Fibroblast of skin of back (primary cell): ENCODE results near the gene TRIB2.

Source experiments
- DNase-seq: peaks from one replicate; pipeline ENCODE4 v3.0.0-alpha.2; 2013

TRIB2 gene

DNA sequence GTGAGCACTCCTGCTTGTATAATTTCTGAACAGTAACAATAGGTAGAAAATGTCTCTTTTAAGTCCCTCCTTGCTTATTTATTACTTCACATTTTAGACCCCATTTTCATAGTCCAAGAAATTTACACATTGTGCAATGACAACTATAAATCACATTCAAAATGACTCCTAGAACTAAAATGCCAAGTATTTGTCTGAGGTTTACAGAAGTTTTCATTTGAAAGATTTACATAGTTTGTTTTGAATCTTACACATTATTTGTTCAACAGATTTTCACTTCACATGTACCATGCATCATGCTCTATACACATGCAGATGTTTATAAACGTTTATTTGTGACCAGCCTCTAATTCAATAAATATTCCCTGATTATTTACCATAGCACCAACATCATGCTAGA lies 15.7 kb upstream of the TRIB2 start:
- DNase-seq = peak; percentile 83

GRCh38 chr2:12701786-12702167 lies 15.0 kb upstream of the TRIB2 start:
- DNase-seq = no peak

GRCh38 chr2:12702168-12703121 lies 14.3 kb upstream of the TRIB2 start:
- DNase-seq = peak; percentile 94

DNA sequence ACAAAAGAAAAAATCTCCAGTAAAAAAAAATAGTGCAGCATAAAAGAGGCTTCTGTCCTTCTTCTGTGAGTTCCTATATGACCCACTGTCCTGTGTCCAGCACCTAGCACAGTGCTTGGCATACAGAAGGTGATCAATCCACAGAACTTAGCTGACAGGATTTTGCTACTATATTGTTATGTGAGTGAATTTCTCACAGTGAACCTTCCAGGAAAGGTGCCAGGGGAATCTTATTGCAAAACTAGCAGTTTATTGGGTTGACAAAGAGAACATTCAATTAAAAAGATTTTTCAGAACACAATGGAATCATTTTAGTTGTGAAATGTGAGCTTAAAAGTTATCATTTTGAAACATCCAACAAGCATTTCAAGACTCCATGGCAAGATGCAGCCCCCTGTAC lies 12.4 kb upstream of the TRIB2 start:
- DNase-seq = no peak

DNA sequence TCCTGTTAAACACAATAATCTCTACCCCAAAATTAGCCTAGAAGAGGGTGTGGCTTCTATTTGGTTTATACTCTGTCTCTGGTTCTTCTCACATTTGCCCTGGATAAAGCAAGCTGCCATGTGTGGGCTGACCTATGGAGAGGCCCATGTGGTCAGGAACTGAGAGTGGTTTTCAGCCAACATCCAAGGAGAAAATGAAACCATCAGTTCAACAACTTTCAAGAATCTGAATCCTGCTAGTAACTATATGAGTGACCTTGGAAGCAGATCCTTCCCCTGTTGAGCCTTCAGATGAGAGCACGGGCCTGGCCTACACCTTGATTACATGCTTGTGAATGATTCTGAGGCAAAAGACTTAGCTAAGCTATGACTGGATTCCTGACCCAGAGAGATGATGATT lies 11.5 kb upstream of the TRIB2 start:
- no peak for DNase-seq

DNA sequence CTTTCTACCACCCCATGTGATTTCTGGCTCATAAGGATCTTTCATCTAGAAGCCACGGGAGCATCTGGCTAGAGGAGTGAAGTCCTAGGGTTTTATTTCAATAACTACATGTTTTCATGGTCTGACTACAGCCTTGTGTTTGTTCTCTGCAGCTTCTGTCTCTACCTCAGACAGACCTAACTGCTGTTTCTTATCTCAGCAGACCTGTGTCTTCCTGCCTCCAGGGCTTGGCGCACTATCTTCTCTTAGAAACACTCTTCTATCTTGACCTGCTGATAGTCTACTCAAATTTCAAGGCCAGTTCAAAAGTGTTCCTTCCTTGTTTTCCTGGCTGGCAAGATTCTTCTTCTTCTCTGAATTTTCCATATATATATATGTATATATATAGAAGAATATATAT lies 11.0 kb upstream of the TRIB2 start:
- DNase-seq = no peak

DNA sequence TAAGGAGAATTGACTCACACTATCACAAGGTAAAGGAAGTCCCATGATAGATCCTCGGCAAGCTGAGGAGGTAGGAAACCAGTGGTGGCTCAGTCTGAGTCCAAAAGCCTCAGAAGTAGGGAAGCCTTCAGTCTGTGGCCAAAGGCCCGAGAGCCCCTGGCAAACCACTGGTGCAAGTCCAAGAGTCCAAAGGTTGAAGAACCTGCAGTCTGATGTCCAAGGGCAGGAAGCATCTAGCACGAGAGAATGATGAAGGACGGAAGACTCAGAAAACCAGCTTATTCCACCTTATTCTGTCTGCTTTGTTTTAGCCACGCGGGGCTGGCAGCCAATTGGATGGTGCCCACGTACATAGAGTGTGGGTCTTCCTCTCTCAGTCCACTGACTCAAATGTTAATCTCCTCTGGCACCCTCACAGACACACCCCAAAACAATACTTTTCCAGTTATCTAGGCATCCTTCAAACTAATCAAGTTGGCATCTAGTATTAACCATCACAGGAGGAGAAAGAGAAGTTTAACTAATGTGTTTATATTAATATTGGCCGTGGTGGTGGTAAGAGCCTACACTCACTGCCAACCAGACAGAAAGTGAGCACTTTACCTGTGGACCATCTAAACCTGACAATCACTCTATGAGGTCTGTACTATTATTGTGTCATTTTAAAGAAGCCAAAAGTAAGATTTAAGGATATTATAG lies 8.1 kb upstream of the TRIB2 start:
- DNase-seq = no peak

GRCh38 chr2:12709207-12709522 lies 7.6 kb upstream of the TRIB2 start:
- no peak for DNase-seq

DNA sequence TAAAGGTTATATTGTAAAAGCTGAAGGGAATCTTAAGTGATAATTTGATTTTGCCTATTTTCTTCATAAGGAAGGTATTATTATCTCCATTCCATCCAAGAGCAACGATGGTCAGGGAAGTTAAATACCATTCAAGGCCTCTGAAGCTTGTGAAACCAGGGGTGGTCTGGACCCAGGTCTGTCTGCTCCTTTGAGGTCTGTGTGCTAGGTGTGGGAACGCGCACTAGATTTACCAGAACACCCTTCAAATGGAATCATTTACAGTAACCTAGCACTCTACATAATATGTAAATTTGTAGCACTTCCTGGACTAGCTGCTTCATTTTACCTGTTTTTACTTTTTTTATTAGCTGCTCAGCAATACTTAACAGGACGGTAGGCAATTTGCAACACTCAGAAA lies 6.4 kb upstream of the TRIB2 start:
- no peak for DNase-seq

DNA sequence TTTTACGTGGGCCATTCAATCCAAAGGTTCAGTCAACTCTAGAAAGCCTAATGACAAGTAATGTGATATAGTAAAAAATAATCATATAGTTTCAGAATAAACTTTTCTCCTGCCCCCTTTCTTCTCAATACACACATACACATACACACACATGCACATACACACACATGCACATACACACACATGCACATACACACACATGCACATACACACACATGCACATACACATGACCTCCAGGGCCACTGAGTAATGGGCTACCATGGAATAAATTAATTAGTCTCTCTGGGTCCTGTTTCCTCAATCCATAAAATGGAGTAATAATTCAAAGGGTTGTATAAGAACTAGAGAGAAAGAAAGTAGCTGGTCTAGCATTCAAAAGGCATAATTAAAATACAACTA lies 5.4 kb upstream of the TRIB2 start:
- DNase-seq = no peak

DNA sequence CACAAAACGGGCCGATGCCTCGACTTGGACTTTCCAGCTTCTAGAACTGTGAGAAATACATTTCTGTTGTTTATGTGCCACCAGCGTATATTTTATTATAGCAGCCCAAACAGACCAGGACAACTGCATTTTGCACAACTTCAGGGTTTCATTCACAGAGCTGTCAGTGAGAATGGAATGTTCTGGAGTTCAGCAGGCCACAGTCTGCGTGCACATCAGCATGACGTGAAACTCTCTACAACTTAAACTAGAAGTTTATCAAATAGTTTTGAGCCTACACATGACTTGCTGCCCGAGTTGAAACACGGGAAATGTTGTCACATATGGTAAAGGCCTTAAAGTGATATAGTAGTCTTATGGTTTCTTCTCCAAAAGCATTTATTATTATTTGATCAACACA lies 3.9 kb upstream of the TRIB2 start:
- DNase-seq = peak; percentile 52

GRCh38 chr2:12714391-12715221 lies 2.1 kb upstream of the TRIB2 start:
- peak; percentile 92 for DNase-seq

- peak; percentile 23 for DNase-seq
Observed at GRCh38 chr2:12715258-12716031, 1.3 kb upstream of the TRIB2 start.

DNA sequence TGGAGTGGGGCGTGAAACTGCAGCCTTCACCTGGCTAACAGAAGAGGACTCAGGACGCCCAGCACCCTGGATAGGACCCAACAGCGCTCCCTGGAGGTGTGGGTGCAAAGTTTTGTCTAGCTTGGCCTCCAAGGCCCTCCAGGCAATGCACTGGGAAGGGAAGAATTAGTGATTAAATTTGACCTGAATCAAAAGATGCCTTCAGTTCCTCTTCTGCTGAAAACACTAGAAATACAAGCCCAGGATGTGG lies 779 bp upstream of the TRIB2 start:
- peak; percentile 80 for DNase-seq

- peak; percentile 70 for DNase-seq
Observed at GRCh38 chr2:12717191-12718014, 667 bp downstream of the TRIB2 start.

GRCh38 chr2:12718015-12718671 lies 1.4 kb downstream of the TRIB2 start:
- peak; percentile 49 for DNase-seq

GRCh38 chr2:12718711-12719399 lies 2.1 kb downstream of the TRIB2 start:
- peak; percentile 37 for DNase-seq

DNA sequence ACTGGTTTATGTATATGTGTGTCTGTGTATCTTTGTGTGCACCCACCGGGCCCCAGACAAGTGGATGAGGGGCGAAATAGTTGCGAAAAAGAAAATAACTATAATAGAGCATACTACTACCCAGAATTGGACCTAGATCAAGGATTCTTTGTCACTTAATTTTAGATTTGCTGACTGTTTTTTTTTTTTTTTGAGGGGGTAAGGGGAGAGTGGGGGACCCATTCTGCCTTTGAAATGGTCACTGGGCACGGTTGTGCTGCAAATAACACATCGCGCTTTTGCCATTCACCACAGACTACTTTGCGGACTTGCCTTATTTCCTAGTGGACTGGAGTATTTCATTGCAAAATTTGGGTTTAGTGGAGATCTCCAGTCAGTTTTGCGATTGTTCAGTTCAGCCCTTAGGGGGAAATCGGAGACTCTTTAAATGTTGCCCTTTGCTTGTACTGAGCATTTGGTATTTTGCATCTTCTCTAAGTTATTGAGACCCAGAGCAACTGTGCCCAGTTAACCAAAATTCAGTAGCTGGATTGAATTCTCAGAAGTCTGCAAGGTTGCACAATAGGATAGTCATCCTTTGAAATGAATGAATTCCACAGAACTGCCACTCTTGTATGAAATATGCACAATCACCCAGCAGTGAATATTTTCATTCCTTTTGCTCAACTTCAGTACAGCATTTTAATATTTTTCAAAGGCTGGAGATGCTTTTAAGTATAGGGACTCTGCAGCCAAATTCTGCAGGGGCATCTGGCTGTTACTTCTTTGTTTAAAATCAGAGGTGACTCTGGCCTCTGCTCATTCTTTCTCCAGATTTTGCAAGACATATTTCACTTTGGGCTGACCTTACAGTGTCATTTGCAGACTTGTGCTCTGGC lies 2.9 kb downstream of the TRIB2 start:
- DNase-seq = peak; percentile 81

- DNase-seq = peak; percentile 29
Observed at GRCh38 chr2:12720278-12720620, 3.5 kb downstream of the TRIB2 start.
